Endothelial cell of umbilical vein (primary cell): ENCODE measurements around the gene KIFAP3. TPM values are rescaled to one million over a fixed set of nuclear protein-coding genes. Genes with fewer than 3 reads are reported as not detected.
A peak's percentile ranks its signal among the peaks of the same experiment; 100 is the strongest.

Experiments
- BruUV-seq: library from RNA; stranded (reverse); fragments of 400-500 nt; replicated peaks from 2 replicates; lab custom pipeline; 2021; lab: Mats Ljungman, UMichigan
- CTCF ChIA-PET: fragments of 300-600, 350-600 bp; sonication (Branson Sonifier 250); formaldehyde crosslinking; loops from one replicate; lab custom pipeline; 2021; ENCODE audit warnings: antibody characterized with exemption, inconsistent platforms; lab: Charles Lee
- POLR2A ChIA-PET: fragments of 300-600, 350-600 bp; sonication (Branson Sonifier 250); formaldehyde crosslinking; loops from one replicate; lab custom pipeline; 2021; ENCODE audit warnings: antibody characterized with exemption, inconsistent platforms; lab: Charles Lee
- DNase-seq: peaks from one replicate; pipeline ENCODE4 v3.0.0-alpha.2; 2011; ENCODE audit warnings: low read depth, low spot score
- FAIRE-seq: peaks from 2 replicates; lab custom pipeline; 2011; peaks lifted over from hg19 to GRCh38; lab: Jason Lieb, UNC
- H2AFZ ChIP-seq: 2 replicates; pipeline ENCODE4 v1.6.0; 2012; ENCODE audit warnings: low read depth, low read length, control low read depth, inconsistent platforms
- H3K27ac ChIP-seq: 2 replicates; pipeline ENCODE4 v1.5.1; 2011; ENCODE audit warnings: low read depth, mild to moderate bottlenecking, control low read depth, low read length, moderate library complexity; ENCODE audit not compliant: insufficient read depth
- H3K27me3 ChIP-seq, 2 experiments: 2 replicates each; pipeline versions ENCODE4 v1.6.0 to v1.6.1; 2011; ENCODE audit warnings: low read length in 2 of 2, mixed read lengths in 1 of 2; ENCODE audit not compliant: control insufficient read depth in 2 of 2, insufficient read depth in 2 of 2
- H3K36me3 ChIP-seq, 2 experiments: 2 replicates in 1 of 2; 3 replicates in 1 of 2; pipeline ENCODE4 v1.5.1; 2011; ENCODE audit warnings: low read length in 2 of 2, mild to moderate bottlenecking in 1 of 2, moderate library complexity in 1 of 2; ENCODE audit not compliant: control insufficient read depth in 2 of 2, insufficient read depth in 2 of 2; ENCODE audit errors: extremely low read depth in 1 of 2
- H3K4me1 ChIP-seq: 3 replicates; pipeline ENCODE4 v1.5.1; 2011; ENCODE audit warnings: mild to moderate bottlenecking, low read length; ENCODE audit not compliant: control insufficient read depth, insufficient read depth; ENCODE audit errors: extremely low read depth
- H3K4me2 ChIP-seq: 2 replicates; pipeline ENCODE4 v1.6.1; 2011; ENCODE audit warnings: low read length, control low read depth, mixed read lengths; ENCODE audit not compliant: insufficient read depth
- H3K4me3 ChIP-seq, 3 experiments: fragments of 200-600 bp in 1 of 3; sonication (generic), shearing (Covaris generic) in 1 of 3; replicated peaks in 1 of 3; 2 replicates each; pipeline ENCODE4 v1.5.1; 2011 to 2016; ENCODE audit warnings: control low read depth in 3 of 3, low read length in 3 of 3, mild to moderate bottlenecking in 2 of 3, inconsistent platforms in 1 of 3, low read depth in 1 of 3, moderate library complexity in 1 of 3; ENCODE audit not compliant: insufficient read depth in 1 of 3
- H3K79me2 ChIP-seq: 2 replicates; pipeline ENCODE4 v1.6.0; 2012; ENCODE audit warnings: low read length, inconsistent platforms; ENCODE audit not compliant: control insufficient read depth, insufficient read depth
- H3K9ac ChIP-seq: replicated peaks from 2 replicates; pipeline ENCODE3; 2011; ENCODE audit warnings: low read length, control low read depth; ENCODE audit not compliant: insufficient read depth; ENCODE audit errors: extremely low read depth
- H3K9me1 ChIP-seq: replicated peaks from 3 replicates; pipeline ENCODE4 v1.6.0; 2011; ENCODE audit warnings: mild to moderate bottlenecking, low read length; ENCODE audit not compliant: control insufficient read depth, insufficient read depth; ENCODE audit errors: extremely low read depth
- H3K9me3 ChIP-seq: replicated peaks from 2 replicates; pipeline ENCODE4 v1.5.1; 2012; ENCODE audit warnings: low read length, inconsistent platforms; ENCODE audit not compliant: control insufficient read depth, insufficient read depth
- H4K20me1 ChIP-seq: replicated peaks from 2 replicates; pipeline ENCODE3; 2011; ENCODE audit warnings: mild to moderate bottlenecking, low read length; ENCODE audit not compliant: control insufficient read depth, insufficient read depth; ENCODE audit errors: extremely low read depth
- CTCF ChIP-seq, 2 donors: IDR thresholded peaks; 1 replicate in 1 of 2; 2 replicates in 1 of 2; pipeline ENCODE4 v1.5.1; 2011; ENCODE audit warnings: low read length in 2 of 2, mild to moderate bottlenecking in 2 of 2, moderate library complexity in 2 of 2, control low read depth in 1 of 2, inconsistent platforms in 1 of 2, low read depth in 1 of 2; ENCODE audit not compliant: insufficient read depth in 1 of 2; ENCODE audit errors: extremely low read depth in 1 of 2
- EZH2 ChIP-seq: IDR thresholded peaks from 2 replicates; pipeline ENCODE4 v1.6.1; 2012; ENCODE audit warnings: borderline replicate concordance, low read depth, mild to moderate bottlenecking, moderate library complexity, low read length, inconsistent platforms; ENCODE audit not compliant: severe bottlenecking
- FOS ChIP-seq: IDR thresholded peaks from 2 replicates; pipeline ENCODE4 v1.6.1; 2011; ENCODE audit warnings: mild to moderate bottlenecking, low read length, moderate library complexity, borderline replicate concordance; ENCODE audit not compliant: insufficient read depth
- GATA2 ChIP-seq: IDR thresholded peaks from 2 replicates; pipeline ENCODE4 v1.7.0; 2011; ENCODE audit warnings: low read depth, mild to moderate bottlenecking, moderate library complexity, mixed read lengths, low read length; ENCODE audit not compliant: insufficient read length, insufficient read depth
- JUN ChIP-seq: IDR thresholded peaks from 2 replicates; pipeline ENCODE4 v1.6.1; 2011; ENCODE audit warnings: borderline replicate concordance, low read depth; ENCODE audit not compliant: insufficient read length, insufficient read depth
- MAX ChIP-seq: IDR thresholded peaks from 2 replicates; pipeline ENCODE4 v1.6.1; 2011; ENCODE audit not compliant: insufficient read depth, insufficient read length
- MYC ChIP-seq: IDR thresholded peaks from one replicate; pipeline ENCODE4 v1.6.1; 2011; ENCODE audit warnings: mild to moderate bottlenecking, low read depth, low read length
- POLR2A ChIP-seq: IDR thresholded peaks from 2 replicates; pipeline ENCODE4 v1.6.1; 2012; ENCODE audit warnings: low read depth, mild to moderate bottlenecking, control low read depth, low read length
- POLR2AphosphoS5 ChIP-seq: IDR thresholded peaks from 2 replicates; pipeline ENCODE4 v1.6.1; 2012; ENCODE audit warnings: low read depth, mild to moderate bottlenecking, control low read depth, low read length, moderate library complexity; ENCODE audit not compliant: insufficient read depth
- dilution Hi-C: fragments of 300-500 bp; cut with MboI; formaldehyde crosslinking; loops from one replicate; pipeline ENCODE4 v1.15.0; 2019; ENCODE audit warnings: low sequenced_read_pairs; ENCODE audit not compliant: extremely low pct_ligation_motif_present
- intact Hi-C: fragments of 100-400 bp; cut with micrococcal nuclease; formaldehyde crosslinking; loops from one replicate; pipeline ENCODE4 v1.10.0; 2022
- polyA plus RNA-seq, 4 experiments: library from polyadenylated mRNA; depleted of rRNA in 3 of 4; stranded (reverse) in 3 of 4; unstranded in 1 of 4; fragments of >200 nt; gene quantifications; 2 replicates each; pipeline versions ENCODE4 v1.2.1 to v1.2.3, GENCODE V29; 2011 to 2012; ENCODE audit warnings: missing spikeins in 1 of 4
- total RNA-seq: library from RNA; stranded (reverse); gene quantifications from 2 replicates; pipeline ENCODE4 v1.2.3, GENCODE V29; 2021

Gene KIFAP3
- total and polyA plus RNA-seq, 2 donors (not counting 3 experiments of a cell fraction or from before 2014, with no cell fraction given): 6.4 to 17.5 TPM

- POLR2A ChIA-PET: no interaction called here
- no peak for TF ChIP-seq CTCF (IDR thresholded peaks at IDR 0.05; ENCODE audit: extremely low read depth in 1 of 2, insufficient read depth in 1 of 2, low read depth in 1 of 2, low read length in 2 of 2)
- TF ChIP-seq JUN: no peak
- TF ChIP-seq POLR2A: no peak
- no peak for TF ChIP-seq MYC
Measured at GRCh38 chr1:169890761-169891538, 183.5 kb downstream of the KIFAP3 start.

GRCh38 chr1:169889871-169890270, 184.6 kb downstream of the KIFAP3 start:
- FAIRE-seq: no peak
- ChIA-PET CTCF (no interaction called here), POLR2A (no interaction called here)
- TF ChIP-seq JUN (no peak), GATA2 (no peak), FOS (no peak), POLR2A (no peak), MAX (no peak), MYC (no peak), CTCF (IDR thresholded peaks at IDR 0.05; ENCODE audit: extremely low read depth in 1 of 2, insufficient read depth in 1 of 2, low read depth in 1 of 2, low read length in 2 of 2) (no peak), EZH2 (no peak), POLR2AphosphoS5 (no peak)
- BruUV-seq: no TSS peak
- H3K4me2 ChIP-seq: no peak overlapping the region
- no peak overlapping the region for H3K4me3 ChIP-seq
- peaks cover 23% of the 10 kb centered on the region for H3K79me2 ChIP-seq
- H4K20me1 ChIP-seq: no peaks in the 10 kb centered on the region
- no peak overlapping the region for H3K9ac ChIP-seq
- H3K4me1 ChIP-seq: peaks cover 16% of the 10 kb centered on the region
- no peaks in the 10 kb centered on the region for H3K9me1 ChIP-seq
- peaks cover 0 to 5% of the 10 kb centered on the region in 2 experiments for H3K36me3 ChIP-seq
- intact Hi-C loops (loop anchor here (5.0 kb wide), 4 partner anchors 52 to 783 kb away; partner anchors contain the start of genes ATP1B1 and GORAB), dilution Hi-C loops (no loop called here)
- no peak for DNase-seq
- no peak overlapping the region for H2AFZ ChIP-seq
- H3K9me3 ChIP-seq: no peaks in the 10 kb centered on the region
- no peaks in the 10 kb centered on the region for H3K27me3 ChIP-seq
- no peak overlapping the region for H3K27ac ChIP-seq

More at GRCh38 chr1:169890761-169891538, 183.5 kb downstream of the KIFAP3 start:
- H3K9me1 ChIP-seq: no peaks in the 10 kb centered on the region
- H3K4me2 ChIP-seq: no peak overlapping the region
- no peaks in the 10 kb centered on the region for H3K9me3 ChIP-seq
- H4K20me1 ChIP-seq: no peaks in the 10 kb centered on the region
- intact Hi-C loops: loop anchor here (5.0 kb wide), 4 partner anchors 51 to 784 kb away; partner anchors contain the start of genes ATP1B1 and GORAB
- H3K4me1 ChIP-seq: peaks cover 16% of the 10 kb centered on the region
- H3K36me3 ChIP-seq: peaks cover 0 to 5% of the 10 kb centered on the region in 2 experiments
- no peak overlapping the region for H3K4me3 ChIP-seq
- CTCF ChIA-PET: interaction anchor here (0.9 kb wide), 1 partner anchor 32 kb away, joined by 3 read pairs; no protein-coding TSS in a partner anchor
- H3K27me3 ChIP-seq: no peaks in the 10 kb centered on the region
- peaks cover 23% of the 10 kb centered on the region for H3K79me2 ChIP-seq
- dilution Hi-C loops: no loop called here
- no peak for FAIRE-seq
- peak; percentile 26 for DNase-seq
- no peak overlapping the region for H3K9ac ChIP-seq
- BruUV-seq: no TSS peak
- H3K27ac ChIP-seq: no peak overlapping the region
- no peak overlapping the region for H2AFZ ChIP-seq
